ENCODE data around the gene ST3GAL5.
"Not testable (repeated sequence)": the region's sequence is repeated elsewhere in the genome, so short reads cannot be mapped to it uniquely, and the experiment has no call there.

ST3GAL5 gene

DNA sequence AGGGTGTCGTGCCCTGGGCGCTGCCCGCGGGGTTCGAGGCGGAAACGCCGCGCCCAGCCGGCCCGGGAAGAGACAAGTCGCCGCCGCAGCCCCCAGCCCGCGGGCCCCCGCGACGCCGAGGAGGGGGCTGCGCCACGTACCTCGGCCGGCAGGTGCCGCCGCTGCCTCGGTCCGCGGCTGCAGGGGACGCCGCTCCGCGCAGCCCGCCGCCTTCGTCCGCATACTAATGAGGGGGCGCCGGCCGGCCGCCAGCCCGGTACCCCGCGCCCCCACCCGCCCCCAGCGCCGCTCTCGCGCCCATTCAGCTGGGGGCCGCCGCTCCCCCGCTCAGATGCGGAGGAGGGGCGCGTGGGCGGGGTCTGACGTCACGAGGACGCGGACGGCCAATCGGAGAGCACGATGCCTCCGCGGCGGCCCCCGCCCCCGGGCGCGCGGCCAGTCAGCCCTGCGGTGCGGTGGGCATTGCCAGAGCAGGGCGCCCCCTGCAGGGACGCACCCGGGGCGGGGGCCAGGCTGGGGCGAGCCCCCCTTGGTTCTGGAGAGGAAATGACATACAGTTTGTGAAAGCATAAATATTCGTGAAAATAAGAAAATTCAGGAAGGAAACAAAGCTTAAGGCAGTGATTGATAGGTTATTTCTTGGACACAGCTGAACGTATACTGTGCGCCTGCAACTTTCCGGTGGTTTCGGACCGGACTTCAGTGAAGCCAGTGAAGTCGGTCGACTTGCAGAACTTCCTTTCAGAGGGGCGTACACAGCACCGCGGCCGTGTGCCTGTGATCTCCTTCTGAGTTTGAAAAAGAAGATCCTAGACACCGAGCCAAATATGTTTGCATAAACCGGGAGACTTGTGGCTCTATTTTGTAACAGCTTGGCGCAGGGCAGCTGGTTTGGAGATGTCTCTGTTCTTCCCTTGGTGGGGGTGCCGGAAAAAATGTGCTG, at the start of gene ST3GAL5:
ST3GAL5 (minus strand) TSS at position 307 of the 943 bp plus-strand sequence; CDS start at position 222, 85 bp downstream.
- peak; percentile 89 to 90 for DNase-seq

DNA sequence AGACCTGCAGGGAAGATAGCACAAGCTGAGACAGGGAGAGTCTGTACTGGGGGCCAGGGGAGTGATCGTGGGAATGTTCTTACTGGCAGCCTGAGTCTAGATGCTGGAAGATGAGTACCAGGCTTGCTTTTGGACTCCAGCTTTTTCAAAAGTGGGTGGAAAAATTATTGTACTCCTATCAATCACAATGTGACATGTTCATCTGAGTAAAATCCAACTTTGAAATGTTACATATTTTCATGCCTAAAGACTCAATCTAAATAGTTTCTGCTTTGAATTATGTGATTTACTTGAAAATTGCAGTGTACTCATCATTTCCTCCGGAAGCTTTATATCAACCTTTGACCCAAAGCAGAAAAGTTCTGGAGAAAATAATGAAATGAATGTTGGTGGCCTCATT, 49.7 kb upstream of the ST3GAL5 start:
- DNase-seq, result no peak

DNA sequence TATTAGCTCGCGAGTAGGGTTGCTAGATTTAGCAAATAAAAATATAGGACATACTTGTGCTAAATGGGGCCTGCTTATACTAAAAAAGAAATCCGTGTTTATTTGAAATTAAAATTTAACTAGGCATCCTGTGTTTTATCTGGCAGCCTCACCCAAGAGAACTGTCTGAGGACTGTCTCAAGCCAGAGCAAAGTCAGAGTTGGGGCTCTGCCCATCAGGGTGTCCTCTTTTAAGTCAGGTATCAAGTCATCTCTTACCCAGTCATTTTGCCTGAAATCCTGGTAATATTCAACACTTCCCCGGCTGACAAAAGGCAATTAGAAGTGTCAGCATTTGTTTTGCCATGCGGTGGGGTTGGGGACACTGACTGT, 48.3 kb upstream of the ST3GAL5 start:
- no peak for DNase-seq

DNA sequence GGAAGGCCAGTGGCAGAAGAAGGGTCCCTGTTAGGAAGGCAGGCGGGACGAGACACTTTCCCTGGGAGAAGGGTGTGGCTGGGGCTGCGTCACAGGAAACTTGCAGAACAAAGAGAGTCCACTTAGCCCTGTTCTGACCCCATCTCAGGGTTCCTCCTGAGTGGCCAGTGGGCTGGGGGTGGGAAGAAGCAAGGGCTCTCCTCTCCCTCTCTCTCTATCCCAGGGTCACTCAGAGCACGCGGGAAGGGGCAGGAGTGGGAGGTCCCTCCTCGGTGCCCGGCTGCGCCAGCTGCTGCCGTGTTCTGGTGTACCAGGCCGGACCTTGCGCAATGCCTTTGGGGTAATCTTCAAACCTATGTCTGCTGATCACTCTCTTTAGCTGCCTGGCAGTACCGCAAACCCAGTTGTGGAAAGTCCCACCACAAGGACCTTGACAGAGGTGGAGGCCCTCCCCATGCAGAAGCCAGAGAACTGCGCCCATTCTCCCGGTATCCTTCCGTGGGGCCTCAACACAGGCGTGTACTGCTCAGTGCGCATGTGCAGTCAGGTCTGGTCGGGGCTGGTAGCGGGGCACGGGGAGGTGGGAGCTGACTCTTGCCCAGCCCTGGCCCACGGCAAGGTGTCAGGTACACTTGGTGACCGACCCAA, 47.8 kb upstream of the ST3GAL5 start:
- no peak for DNase-seq

DNA sequence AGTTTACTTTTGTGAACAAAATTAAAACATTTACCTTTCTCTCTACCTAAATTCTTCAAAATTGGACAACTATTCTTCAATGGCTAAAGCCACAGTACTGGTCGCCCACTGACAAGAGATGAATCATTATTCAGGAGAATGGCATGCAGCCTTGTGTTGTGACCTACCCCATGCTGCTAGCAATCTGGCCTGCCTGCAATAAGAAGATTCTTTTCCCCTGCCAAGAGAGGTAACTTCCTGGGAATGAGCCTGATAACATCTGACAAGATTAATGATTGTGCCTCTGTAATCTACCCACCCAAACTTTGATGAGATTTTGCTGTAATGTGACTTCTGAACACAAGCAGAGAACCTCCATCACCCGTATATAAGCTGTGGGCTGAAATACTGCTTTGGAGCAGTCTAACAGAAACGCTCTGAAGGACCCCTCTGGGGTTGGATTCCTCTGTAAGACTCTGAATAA, 47.0 kb upstream of the ST3GAL5 start:
- no peak for DNase-seq

DNA sequence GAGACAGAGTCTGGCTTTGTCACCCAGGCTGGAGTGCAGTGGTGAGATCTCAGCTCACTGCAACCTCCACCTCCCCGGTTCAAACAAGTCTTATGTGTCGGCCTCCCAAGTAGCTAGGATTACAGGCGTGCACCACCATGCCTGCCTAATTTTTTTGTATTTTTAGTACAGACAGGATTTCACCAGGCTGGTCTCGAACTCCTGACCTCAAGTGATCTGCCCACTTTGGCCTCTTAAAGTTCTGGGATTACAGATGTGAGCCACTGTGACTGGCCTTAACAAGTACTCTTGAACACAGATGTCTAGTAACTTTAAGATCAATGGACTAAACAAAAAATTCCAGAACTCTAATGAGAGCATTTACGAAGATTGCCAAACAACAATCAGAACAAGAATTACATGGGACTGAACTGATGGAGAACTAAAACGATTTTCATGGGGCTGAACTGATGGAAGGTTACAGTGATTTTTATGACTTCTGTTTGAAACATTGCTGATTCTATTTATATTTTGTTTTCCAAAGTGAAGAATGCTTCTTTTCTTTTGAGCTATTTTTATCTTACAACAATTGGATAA, 46.5 kb upstream of the ST3GAL5 start:
- DNase-seq, result no peak

DNA sequence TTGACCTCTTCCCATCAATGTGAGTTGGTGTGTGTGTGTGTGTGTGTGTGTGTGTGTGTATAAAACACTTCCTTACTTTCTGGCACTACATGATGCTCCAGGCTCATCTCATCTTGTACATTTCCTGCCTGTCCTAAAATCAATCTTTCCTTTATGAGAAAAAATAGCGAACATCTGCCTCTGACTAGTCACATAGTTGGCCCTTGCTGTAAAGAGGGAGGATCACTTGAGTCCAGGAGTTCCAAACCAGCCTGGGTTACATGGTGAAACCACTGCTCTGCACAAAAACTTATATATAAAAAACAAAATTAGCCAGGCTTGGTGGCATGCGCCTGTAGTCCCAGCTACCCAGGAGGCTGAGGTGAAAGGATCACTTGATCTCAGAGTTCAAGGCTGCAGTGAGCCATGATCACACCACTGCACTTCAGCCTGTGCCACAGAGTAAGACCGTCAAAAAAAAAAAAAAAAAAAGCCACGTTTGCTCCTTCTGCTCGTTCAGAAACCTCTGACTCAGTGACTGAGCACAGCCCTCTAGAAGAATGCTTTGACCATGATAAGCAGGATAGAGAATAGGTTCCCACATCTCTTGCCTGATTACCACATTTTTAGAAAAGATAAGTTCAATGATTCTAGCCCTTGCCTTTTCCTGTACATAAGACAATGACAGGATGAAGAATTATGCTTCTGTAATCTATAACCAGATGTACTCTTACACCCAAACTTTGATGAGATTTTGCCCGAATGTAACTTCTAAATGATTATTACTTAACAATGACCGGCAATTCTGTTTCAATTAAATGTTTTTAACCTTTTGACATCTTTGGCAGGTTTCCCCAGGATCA, 45.2 kb upstream of the ST3GAL5 start:
- DNase-seq, result no peak

DNA sequence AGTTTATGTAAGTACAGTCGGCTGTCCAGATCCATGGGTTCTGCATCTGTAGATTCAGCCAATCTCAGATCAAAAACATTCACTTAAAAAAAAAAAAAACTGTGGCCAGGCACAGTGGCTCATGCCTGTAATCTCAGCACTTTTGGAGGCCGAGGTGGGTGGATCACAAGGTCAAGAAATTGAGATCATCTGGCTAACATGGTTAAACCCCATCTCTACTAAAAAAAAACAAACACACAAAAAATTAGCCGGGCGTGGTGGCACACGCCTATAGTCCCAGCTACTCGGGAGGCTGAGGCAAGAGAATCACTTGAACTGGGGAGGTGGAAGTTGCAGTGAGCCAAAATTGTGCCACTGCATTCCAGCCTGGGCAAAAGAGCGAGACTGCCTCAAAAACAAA, 42.4 kb upstream of the ST3GAL5 start:
- DNase-seq, result not testable (repeated sequence)

DNA sequence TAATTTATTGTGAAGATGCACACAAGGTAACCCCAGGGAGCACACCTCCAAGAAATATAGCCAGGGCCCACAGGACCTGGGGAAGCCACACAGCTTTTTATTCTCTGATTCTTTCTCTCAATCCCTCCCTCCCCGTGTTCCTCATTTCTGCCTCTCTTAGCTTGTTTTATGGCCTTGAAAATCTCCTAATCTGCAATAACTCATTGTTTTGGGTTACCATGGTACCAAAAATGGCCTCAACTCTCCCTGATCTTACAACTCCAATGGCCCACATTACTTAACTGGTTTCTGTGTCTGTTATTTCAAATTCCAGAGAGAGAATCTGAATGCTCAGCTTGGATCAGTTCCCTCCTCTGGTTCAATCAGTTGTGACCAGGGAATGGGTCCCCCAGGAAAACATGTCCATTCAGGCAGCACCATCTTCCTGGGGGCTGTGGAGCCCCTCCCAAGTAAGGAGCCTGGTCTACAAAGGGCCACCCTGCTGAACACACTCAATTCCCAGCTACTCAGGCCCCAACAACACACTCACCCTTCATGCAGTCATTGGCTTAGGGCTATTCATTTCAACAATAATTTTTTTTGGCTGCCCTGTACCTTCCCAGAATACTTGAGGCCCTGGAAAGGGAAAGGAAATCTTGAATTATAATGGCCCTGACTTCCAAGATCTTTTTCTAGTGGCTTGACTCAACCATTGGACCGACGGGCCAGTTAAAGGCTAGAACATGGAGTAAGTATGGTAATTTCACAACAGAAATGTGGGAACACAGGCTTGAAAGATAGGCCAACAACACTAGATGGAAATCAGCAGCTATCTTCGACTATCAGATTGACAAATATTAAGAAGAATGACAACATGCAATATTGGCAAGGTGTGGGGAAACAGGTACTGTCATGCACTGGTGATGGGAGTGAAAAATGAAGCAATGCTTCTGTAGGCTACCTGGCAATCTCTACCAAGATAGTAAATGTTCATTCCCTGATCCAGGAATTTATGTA, 41.6 kb upstream of the ST3GAL5 start:
- no peak for DNase-seq

DNA sequence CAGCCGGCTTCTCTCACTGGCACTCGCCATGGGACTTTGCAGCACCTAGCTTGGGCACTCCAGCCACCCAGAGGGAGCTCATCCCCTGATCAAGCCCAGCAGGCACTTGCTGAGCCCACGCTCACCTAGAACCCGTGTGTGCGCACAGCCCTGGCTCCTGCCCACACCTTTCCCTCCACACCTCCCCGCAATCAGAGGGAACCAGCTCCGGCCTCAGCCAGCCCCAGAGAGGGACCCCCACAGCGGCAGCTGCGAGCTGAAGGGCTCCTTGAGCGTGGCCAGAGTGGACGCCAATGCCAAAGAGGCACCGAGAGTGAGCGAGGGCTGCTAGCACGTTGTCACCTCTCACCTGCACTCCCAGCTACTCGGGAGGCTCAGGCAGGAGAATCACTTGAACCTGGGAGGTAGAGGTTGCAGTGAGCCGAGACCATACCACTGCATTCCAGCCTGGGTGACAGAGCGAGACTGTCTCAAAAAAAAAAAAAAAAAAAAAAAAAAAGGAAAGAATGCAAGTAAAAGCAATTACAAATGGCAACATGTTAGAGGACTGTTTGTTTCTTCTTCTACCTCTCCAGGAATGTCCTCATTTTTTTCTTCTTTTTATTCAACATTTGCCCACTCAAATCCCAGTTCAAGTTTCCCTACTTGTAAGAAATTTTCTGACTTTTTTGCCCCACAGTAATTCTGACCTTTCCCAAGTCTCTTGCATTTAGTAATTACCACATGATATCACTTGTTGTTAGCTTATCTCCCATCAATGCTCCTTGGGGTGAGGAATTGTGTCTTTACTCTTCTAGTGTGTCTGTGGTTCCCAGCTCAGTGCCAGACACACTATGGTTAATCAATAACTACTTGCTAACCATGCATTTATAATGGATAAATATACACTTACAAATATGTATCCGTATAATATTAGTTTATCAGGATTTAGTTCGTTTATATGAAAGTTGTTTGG, 40.6 kb upstream of the ST3GAL5 start:
- DNase-seq, result no peak

DNA sequence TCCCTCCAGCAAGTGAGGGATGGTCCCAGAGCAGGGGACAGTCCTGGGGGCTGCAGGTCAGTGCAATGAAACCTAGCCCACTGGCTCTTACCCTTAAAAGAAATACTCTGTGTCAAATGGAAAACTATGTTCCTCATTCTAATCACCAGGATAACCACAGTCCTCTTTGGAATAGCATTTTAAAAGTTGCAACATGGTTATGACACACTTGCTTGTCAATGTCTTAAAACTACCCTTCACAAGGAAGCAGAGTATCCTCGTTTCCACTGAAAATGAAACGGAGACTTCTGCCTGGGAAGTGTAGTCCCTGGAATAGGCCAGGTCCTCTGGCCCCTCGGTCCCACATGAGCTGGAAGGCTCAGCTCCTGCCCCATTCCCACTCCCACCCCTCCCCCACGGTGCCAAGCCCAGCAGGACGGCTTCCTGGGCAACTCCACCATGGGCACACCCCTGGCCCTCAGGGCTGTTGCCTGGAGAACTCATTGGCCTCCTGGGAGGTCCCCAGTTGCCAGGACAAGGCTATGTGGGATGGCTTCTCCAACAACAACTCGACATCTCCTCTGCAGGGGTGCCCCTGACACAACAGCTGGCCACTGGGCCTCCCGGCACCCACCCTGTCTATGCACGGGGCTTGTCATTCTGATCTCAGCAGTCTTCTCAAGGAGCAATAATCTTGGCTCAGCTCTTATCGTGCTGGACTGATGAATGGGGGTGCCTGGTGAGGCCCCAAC, 38.3 kb upstream of the ST3GAL5 start:
- no peak for DNase-seq

DNA sequence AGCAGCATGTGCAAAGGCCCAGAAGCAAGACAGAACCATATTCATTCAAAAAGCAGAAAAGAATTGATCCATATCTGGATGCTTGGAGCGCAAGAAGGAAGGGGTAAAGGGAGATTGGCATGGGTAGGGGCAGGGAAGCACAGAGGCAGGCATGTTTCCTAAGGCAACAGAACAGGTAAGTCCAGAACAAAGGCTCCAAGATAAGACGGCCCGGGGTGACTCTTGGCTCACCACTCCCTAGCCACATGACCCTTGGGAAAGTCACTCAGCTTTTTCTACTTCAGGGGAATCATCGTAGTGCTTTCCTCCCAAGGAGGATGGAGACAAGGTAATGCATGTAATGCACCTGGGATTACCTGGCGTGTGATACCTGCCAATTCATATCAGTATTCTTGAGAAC, 37.7 kb upstream of the ST3GAL5 start:
- no peak for DNase-seq

DNA sequence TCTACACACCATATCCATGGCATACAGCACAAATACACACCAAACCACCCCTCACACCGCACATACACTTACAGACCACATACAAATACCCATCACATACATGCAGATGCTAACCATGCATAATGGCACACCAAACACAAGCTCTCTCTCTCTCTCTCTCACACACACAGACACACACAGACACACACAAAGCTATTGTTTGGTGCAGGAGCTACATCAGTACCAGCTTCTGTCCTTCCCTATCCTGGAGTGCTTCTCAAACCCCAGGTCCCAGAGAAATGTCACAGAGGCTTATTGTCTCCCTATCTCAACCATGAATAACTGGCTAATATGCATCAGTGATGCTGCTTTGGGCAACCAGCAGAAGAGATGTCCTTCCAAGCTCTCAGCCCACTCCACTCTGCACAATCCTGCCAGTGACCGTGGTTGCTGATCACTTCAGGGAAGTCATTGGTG, 36.5 kb upstream of the ST3GAL5 start:
- no peak for DNase-seq

DNA sequence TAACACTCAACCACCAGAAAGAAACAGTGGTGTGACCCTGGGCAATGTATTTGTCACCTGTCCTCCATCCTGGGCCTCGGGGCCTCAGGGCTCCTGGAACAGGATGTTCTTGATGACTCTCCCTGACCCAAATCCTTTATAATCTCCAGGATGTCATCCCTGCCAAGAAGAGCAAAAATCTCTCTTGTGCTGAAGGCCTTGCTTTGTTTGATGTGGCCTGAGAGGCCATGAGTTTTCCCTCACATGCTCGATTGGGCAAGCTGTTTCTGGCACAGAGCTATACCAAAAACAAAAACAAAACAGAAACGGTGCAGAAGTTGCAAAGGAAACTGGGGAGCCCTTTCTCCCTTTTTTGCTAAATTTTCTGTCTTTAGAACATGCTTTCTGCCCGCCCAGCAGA, 35.7 kb upstream of the ST3GAL5 start:
- no peak for DNase-seq

DNA sequence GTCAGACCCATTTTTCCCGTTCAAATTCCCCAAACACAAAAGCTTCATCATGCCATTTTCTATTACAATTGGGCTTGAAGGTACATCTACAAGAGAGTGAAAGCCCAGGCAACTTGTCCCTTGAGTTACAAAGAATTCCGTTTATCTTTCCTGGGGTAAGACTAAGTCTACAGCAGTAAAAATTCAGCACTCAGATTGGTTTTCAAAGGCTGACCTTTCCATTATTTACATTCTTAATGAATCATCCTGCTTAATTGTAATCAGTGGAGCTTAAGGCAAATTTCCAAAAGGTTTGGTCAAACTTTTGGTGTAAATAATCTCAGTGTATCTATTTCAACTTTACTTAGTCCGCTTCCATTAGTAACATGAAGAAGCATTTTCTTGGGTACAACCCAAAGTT, 33.4 kb upstream of the ST3GAL5 start:
- DNase-seq, result no peak

DNA sequence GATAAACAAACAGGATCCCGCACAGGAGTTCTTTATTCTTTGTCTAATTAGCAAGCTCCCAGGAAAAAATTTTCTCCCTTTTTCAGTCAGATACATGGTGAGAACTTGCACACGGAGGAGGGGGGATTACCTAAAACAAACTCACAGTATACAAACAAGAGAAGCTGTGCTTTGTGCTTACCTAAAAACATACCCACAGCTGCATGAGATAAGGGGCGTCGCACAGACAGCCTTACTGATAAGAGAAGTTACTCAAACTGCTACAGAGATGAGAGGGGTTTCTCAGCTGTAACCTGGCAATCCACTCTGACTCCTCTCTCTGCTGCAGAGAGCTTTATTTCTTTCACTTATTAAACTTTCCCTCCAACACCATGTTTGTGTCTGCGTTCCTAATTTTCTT, 32.9 kb upstream of the ST3GAL5 start:
- DNase-seq, result no peak

DNA sequence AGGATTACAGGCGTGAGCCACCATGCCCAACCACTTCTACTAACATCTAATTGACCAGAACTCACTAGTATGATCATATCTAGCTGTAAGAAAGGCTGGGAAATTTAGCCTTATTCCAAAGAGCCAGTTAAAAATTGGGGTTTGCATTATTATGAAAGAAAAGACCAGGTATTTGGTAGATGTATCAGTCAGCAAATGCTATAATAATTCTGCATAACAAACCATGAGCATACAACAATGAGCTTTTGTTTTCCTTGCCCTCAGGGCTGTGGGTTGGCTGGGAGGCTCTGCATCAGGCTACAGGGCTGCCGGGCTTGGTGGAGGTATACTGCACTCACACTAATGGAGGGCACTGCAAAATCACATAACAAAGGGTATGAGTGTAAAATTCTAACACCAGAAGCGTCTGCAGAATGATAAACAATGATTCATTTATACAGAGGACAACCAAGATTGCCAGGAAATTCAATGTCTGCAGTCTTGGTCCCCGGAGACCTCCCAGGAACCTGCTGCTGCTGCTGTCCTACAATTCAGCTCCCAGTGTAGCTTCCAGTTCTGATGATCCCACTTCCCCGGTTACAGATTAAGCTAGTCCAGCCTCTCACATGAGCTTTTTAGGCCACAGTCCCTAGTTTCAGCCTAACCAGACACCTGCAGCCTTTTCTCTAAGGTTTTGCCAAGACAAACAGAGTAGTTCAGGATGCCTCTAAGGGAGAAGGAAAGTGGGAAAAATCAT, 32.2 kb upstream of the ST3GAL5 start:
- no peak for DNase-seq

DNA sequence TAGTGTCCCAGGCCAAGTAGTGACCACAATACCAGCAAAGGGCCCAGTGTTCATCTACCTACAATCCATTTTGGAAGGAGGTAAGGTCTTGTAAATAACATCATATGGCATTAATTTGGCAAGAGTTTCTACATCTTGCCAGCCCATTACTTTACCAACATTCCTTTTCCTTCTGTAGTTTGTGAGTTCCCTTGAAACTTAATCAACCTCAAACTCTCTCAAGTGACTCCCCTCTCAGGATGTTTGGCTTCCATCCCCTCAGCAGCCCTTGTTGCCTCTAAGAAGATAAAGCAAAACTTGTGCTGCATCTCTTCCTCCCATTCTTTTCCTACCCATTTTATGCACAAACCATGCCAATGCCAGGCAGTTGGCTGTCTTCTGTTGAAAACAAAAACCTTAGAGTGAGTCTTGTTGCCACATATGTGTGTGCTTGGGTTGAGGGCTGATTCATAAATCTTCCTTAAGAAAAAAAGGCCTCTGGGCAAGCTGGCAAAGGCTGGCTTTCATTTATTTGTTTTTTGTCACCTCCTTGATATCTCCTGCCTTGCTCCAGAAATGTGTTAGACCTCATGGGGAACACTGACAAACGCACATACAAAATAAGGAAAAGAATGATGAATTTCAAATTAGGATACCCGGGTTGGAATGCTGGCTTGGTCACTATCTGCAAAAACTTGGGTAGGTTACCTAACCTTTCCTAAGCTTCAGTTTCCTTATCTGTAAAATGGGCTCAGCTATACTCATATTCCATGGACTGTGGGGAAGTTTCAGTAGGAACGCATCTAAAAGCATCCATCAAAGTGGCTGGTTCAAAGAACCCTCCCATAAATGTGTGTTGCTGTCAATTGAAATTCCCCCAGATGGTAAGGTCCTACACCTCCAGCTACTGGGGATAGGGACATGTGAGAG, 29.4 kb upstream of the ST3GAL5 start:
- no peak for DNase-seq

Data from activated CD4-positive, alpha-beta T cell treated with anti-CD3 and anti-CD28 coated beads, Interleukin-2, amount 50 U/mL, for 48 hours (primary cell).